GM13977 (cell line): ENCODE measurements around the gene A4GNT.

Source experiments
- DNase-seq: peaks from one replicate; pipeline ENCODE4 v3.0.0; 2012; ENCODE audit warnings: low spot score
- CTCF ChIP-seq: IDR thresholded peaks from 2 replicates; pipeline ENCODE4 v1.5.1; 2012; ENCODE audit warnings: mild to moderate bottlenecking, control low read depth; ENCODE audit not compliant: insufficient read depth; ENCODE audit errors: extremely low read depth, missing control alignments
- in situ Hi-C: fragments of 300-500 bp; cut with MboI; formaldehyde crosslinking; loops from one replicate; pipeline ENCODE4 v1.12.0; 2022; ENCODE audit warnings: low sequenced_read_pairs, low pct_unique_long_range_greater_than_20kb, mixed read lengths, inconsistent platforms; ENCODE audit not compliant: unreplicated experiment

Gene A4GNT

GRCh38 chr3:138132239-138132638, at the start of gene A4GNT:
Gene A4GNT, minus strand, starts transcription at chr3:138132390. Its CDS starts 1,134 bp downstream, at chr3:138131256.
- TF ChIP-seq CTCF, result no peak
- in situ Hi-C loops, result no loop called here
- DNase-seq, result no peak

GRCh38 chr3:138180375-138181029, 48.3 kb upstream of the A4GNT start:
- in situ Hi-C loops, result no loop called here
- peak; percentile 71 for TF ChIP-seq CTCF
- peak; percentile 49 for DNase-seq

GRCh38 chr3:138174421-138175131, 42.4 kb upstream of the A4GNT start, which contains the start of gene DBR1:
Gene DBR1, minus strand, starts transcription at chr3:138174921. Its CDS starts 126 bp downstream, at chr3:138174795.
- peak; percentile 75 for DNase-seq
- in situ Hi-C loops, result no loop called here
- no peak for TF ChIP-seq CTCF

GRCh38 chr3:138173769-138174420, 41.7 kb upstream of the A4GNT start:
- DNase-seq, result no peak
- in situ Hi-C loops, result no loop called here
- TF ChIP-seq CTCF, result no peak

GRCh38 chr3:138172625-138173024, 40.4 kb upstream of the A4GNT start:
- DNase-seq, result no peak
- TF ChIP-seq CTCF, result no peak
- in situ Hi-C loops, result no loop called here

- in situ Hi-C loops, result no loop called here
- no peak for TF ChIP-seq CTCF
Measured at GRCh38 chr3:138165061-138165460, 32.9 kb upstream of the A4GNT start.

More at GRCh38 chr3:138165061-138165460, 32.9 kb upstream of the A4GNT start:
- DNase-seq, result no peak
